SK-N-SH treated with all-trans-retinoic acid at 6 μM for 48 hours (cell line): Measurements from ENCODE around the gene ZKSCAN8.

ENCODE experiments used
- ATAC-seq: fragments of 200-7000 bp; cut with Tn5 transposase; 3 replicates; pipeline ENCODE4 v1.9.1; 2020; ENCODE audit warnings: mild to moderate bottlenecking, moderate library complexity
- ARNTL ChIP-seq: fragments of 450-650 bp; formaldehyde crosslinking; IDR thresholded peaks from 2 replicates; pipeline ENCODE4 v1.5.0; 2020; ENCODE audit warnings: low read depth, mild to moderate bottlenecking, moderate library complexity, borderline replicate concordance
- BACH2 ChIP-seq: fragments of 250-450 bp; sonication (Bioruptor Pico); IDR thresholded peaks from 2 replicates; pipeline ENCODE4 v1.9.0; 2021; ENCODE audit warnings: mild to moderate bottlenecking, borderline replicate concordance
- CSDC2 ChIP-seq: fragments of 250-450 bp; sonication (Bioruptor Pico); IDR thresholded peaks from 2 replicates; pipeline ENCODE4 v1.5.0; 2020; ENCODE audit warnings: mild to moderate bottlenecking, moderate library complexity
- ESRRG ChIP-seq: fragments of 250-450 bp; sonication (Bioruptor Pico); IDR thresholded peaks from 2 replicates; pipeline ENCODE4 v1.6.1; 2021; ENCODE audit warnings: mild to moderate bottlenecking
- GLIS3 ChIP-seq: fragments of 250-450 bp; sonication (Bioruptor Pico); IDR thresholded peaks from 2 replicates; pipeline ENCODE4 v1.5.0; 2020; ENCODE audit warnings: mild to moderate bottlenecking, moderate library complexity
- ISL1 ChIP-seq: fragments of 250-450 bp; sonication (Bioruptor Pico); IDR thresholded peaks from 2 replicates; pipeline ENCODE4 v2.1.2; 2022; ENCODE audit warnings: mild to moderate bottlenecking, moderate library complexity
- PATZ1 ChIP-seq: fragments of 250-450 bp; sonication (Bioruptor Pico); IDR thresholded peaks from 2 replicates; pipeline ENCODE4 v1.8.0; 2020; ENCODE audit warnings: mild to moderate bottlenecking, moderate library complexity, borderline replicate concordance
- POU6F1 ChIP-seq: fragments of 250-450 bp; sonication (Bioruptor Pico); IDR thresholded peaks from 2 replicates; pipeline ENCODE4 v1.8.0; 2021; ENCODE audit warnings: low read depth, mild to moderate bottlenecking, moderate library complexity, borderline replicate concordance
- PPARA ChIP-seq: fragments of 250-450 bp; sonication (Bioruptor Pico); IDR thresholded peaks from 2 replicates; pipeline ENCODE4 v1.5.0; 2020; ENCODE audit warnings: mild to moderate bottlenecking, borderline replicate concordance
- SNAI2 ChIP-seq: fragments of 250-450 bp; sonication (Bioruptor Pico); IDR thresholded peaks from 2 replicates; pipeline ENCODE4 v1.5.0; 2020; ENCODE audit warnings: mild to moderate bottlenecking, moderate library complexity
- TCF4 ChIP-seq: fragments of 250-450 bp; sonication (Bioruptor Pico); IDR thresholded peaks from 2 replicates; pipeline ENCODE4 v1.8.0; 2021; ENCODE audit warnings: mild to moderate bottlenecking, moderate library complexity, borderline replicate concordance
- TOX ChIP-seq: fragments of 250-450 bp; sonication (Bioruptor Pico); IDR thresholded peaks from 2 replicates; pipeline ENCODE4 v1.8.0; 2021; ENCODE audit warnings: mild to moderate bottlenecking, moderate library complexity, borderline replicate concordance
- TSHZ2 ChIP-seq: fragments of 250-450 bp; sonication (Bioruptor Pico); IDR thresholded peaks from 2 replicates; pipeline ENCODE4 v1.5.0; 2020; ENCODE audit warnings: mild to moderate bottlenecking, moderate library complexity
- ZC3H10 ChIP-seq: fragments of 250-450 bp; sonication (Bioruptor Pico); IDR thresholded peaks from 2 replicates; pipeline ENCODE4 v1.5.1; 2021; ENCODE audit warnings: mild to moderate bottlenecking, moderate library complexity
- ZFP3 ChIP-seq: fragments of 250-450 bp; sonication (Bioruptor Pico); IDR thresholded peaks from 2 replicates; pipeline ENCODE4 v1.5.0; 2020; ENCODE audit warnings: mild to moderate bottlenecking, moderate library complexity
- ZNF565 ChIP-seq: fragments of 450-650 bp; formaldehyde crosslinking; conservative IDR thresholded peaks from 2 replicates; pipeline ENCODE4 v1.5.0; 2020; ENCODE audit warnings: low read depth, mild to moderate bottlenecking, moderate library complexity
- ZNF70 ChIP-seq: fragments of 450-650 bp; formaldehyde crosslinking; IDR thresholded peaks from 2 replicates; pipeline ENCODE4 v1.5.0; 2020; ENCODE audit warnings: mild to moderate bottlenecking, moderate library complexity
- ZNF8 ChIP-seq: fragments of 450-650 bp; formaldehyde crosslinking; IDR thresholded peaks from 2 replicates; pipeline ENCODE4 v1.5.0; 2020; ENCODE audit warnings: mild to moderate bottlenecking, moderate library complexity
- TF ChIP-seq, protein P1 (sequence below): fragments of 250-450 bp; sonication (Bioruptor Pico); IDR thresholded peaks from 2 replicates; pipeline ENCODE4 v1.5.1; 2021; ENCODE audit warnings: mild to moderate bottlenecking, moderate library complexity

ZKSCAN8 gene

DNA sequence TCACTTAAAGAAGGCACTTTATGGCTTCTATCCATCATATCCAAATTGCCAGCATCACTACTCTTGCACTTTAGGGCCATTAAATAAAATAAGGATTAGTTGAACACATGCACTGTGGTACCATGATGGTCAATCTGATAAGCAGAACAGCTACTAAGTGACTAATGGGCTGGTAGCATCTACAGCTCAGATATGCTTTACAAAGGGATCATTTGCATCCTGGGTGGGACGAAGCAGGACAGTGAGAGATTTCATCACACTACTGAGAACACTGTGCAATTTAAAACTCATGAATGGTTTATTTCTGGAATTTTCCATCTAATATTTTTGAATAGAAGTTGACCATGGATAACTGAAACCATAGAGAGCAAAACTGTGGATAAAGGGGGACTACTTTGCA, 58.3 kb downstream of the ZKSCAN8 start:
- TF ChIP-seq ZC3H10 (CRISPR knock-in tag) (no peak), TSHZ2 (CRISPR knock-in tag) (no peak), GLIS3 (CRISPR knock-in tag) (no peak), PPARA (CRISPR knock-in tag) (no peak), ISL1 (CRISPR knock-in tag) (no peak), ZFP3 (CRISPR knock-in tag) (no peak), PATZ1 (CRISPR knock-in tag) (no peak), ARNTL (CRISPR knock-in tag) (no peak), TCF4 (CRISPR knock-in tag) (no peak), TOX (CRISPR knock-in tag) (no peak)
- TF ChIP-seq, protein P1, sequence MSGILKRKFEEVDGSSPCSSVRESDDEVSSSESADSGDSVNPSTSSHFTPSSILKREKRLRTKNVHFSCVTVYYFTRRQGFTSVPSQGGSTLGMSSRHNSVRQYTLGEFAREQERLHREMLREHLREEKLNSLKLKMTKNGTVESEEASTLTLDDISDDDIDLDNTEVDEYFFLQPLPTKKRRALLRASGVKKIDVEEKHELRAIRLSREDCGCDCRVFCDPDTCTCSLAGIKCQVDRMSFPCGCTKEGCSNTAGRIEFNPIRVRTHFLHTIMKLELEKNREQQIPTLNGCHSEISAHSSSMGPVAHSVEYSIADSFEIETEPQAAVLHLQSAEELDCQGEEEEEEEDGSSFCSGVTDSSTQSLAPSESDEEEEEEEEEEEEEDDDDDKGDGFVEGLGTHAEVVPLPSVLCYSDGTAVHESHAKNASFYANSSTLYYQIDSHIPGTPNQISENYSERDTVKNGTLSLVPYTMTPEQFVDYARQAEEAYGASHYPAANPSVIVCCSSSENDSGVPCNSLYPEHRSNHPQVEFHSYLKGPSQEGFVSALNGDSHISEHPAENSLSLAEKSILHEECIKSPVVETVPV, result no peak
- no peak for ATAC-seq

DNA sequence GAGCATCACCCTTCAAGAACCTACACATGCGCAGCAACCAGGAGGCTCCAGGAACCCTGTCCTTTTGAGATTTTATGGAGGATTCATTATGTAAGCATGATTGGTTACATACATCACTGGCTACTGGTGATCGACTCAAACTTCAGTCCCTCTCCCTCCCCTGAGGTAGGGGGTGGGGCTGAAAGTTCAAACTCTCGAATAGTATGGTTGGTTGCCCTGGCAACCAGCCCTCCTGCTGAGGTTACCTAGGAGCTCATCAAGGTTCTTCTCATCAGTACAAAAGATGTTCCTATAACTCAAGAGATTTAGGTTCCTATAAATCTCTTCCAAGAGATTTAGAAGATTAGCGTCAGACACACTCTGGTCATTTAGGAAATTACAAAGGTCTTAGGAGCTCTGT, 61.5 kb downstream of the ZKSCAN8 start:
- no peak for ATAC-seq
- no peak for TF ChIP-seq ISL1 (CRISPR knock-in tag)
- TF ChIP-seq, all 23 proteins: peak for 0

GRCh38 chr6:28205879-28206278, 64.2 kb downstream of the ZKSCAN8 start:
- ATAC-seq, result no peak
- no peak for TF ChIP-seq ZNF8 (CRISPR knock-in tag)
- TF ChIP-seq, all 23 proteins: peak for 0

- no peak for ATAC-seq
- no peak for TF ChIP-seq ESRRG (CRISPR knock-in tag)
- TF ChIP-seq ISL1 (CRISPR knock-in tag), result no peak
- TF ChIP-seq SNAI2, result no peak
- no peak for TF ChIP-seq POU6F1 (CRISPR knock-in tag)
- TF ChIP-seq ZNF565 (CRISPR knock-in tag), result no peak
- no peak for TF ChIP-seq BACH2 (CRISPR knock-in tag)
- no peak for TF ChIP-seq ZC3H10 (CRISPR knock-in tag)
- TF ChIP-seq ARNTL (CRISPR knock-in tag), result no peak
- TF ChIP-seq ZNF70 (CRISPR knock-in tag), result no peak
- TF ChIP-seq TCF4 (CRISPR knock-in tag), result no peak
- TF ChIP-seq, all 23 proteins: peak for 0
These were observed 64.8 kb downstream of the ZKSCAN8 start for GRCh38 chr6:28206527-28206926.

- ATAC-seq, result no peak
- no peak for TF ChIP-seq GLIS3 (CRISPR knock-in tag)
- no peak for TF ChIP-seq CSDC2
- TF ChIP-seq ZNF565 (CRISPR knock-in tag), result no peak
- no peak for TF ChIP-seq PATZ1 (CRISPR knock-in tag)
- no peak for TF ChIP-seq ESRRG (CRISPR knock-in tag)
- TF ChIP-seq ARNTL (CRISPR knock-in tag), result no peak
- TF ChIP-seq TSHZ2 (CRISPR knock-in tag), result no peak
These were observed 65.3 kb downstream of the ZKSCAN8 start for GRCh38 chr6:28206928-28207509.
